GM21737 (cell line): ENCODE measurements around the gene PLA2G6.
"Not testable (repeated sequence)": the region's sequence is repeated elsewhere in the genome, so short reads cannot be mapped to it uniquely, and the experiment has no call there.

Experiments
- ATAC-seq: cut with Tn5 transposase; IDR thresholded peaks from one replicate; pipeline ENCODE4 v1.9.1; 2021; ENCODE audit warnings: mild to moderate bottlenecking, moderate library complexity; ENCODE audit not compliant: unreplicated experiment

The PLA2G6 gene

DNA sequence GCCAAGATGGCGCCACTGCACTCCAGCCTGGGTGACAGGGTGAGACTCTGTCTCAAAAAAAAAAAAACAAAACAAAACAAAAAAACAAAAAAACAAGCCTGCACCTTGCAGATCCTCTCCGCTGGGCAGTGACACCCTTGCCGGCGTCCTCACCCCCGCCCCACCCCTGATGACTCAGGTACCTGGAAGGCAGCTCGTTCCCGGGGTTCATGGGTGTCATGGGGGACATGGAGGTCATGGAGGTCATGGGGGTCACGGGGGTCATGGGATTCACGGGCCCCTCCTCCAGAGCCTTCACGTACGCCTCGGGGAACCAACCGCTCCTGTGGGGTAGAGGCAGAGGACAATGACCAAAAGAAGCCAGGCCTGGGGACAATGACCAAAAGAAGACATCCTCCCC lies 94.7 kb downstream of the PLA2G6 start:
- no peak for ATAC-seq

DNA sequence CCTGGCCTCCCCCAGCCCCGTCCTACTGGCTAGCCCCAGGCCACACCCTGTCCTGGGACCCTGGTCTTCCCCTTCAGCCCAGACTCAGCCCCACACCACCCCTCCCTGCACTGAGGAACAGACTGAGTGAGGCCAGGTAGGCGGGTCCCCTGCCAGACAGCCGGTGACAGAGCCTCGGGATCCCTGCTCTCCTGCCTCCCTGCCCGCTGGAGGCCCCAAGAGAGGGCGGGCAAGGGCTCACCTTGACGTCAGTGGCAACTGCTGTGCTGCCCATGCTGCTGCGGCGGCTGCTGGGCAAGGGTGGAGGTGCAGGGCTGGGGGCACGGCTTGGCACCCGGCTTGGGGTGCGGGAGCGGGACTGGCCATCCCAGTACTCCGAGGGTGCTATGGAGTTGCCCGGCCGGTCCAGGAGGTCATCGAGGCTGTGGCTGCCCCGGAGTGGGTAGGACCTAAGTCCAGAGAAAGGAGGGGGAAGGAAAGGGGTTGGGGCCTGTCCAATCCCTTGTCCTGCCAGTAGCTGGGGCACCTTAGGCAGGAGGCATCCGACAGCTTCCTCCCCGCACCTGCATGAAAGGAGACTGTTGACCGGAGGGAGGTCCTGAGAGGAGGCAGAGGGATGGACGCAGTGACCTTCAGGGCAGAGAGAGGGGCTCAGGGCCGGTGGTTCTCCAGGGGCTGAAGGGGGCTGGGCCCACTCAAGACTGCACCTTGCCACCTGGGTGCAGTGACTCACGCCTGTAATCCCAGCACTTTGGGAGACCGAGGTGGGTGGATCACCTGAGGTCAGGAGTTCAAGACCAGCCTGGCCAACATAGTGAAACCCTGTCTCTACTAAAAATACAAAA lies 95.4 kb downstream of the PLA2G6 start:
- no peak for ATAC-seq

DNA sequence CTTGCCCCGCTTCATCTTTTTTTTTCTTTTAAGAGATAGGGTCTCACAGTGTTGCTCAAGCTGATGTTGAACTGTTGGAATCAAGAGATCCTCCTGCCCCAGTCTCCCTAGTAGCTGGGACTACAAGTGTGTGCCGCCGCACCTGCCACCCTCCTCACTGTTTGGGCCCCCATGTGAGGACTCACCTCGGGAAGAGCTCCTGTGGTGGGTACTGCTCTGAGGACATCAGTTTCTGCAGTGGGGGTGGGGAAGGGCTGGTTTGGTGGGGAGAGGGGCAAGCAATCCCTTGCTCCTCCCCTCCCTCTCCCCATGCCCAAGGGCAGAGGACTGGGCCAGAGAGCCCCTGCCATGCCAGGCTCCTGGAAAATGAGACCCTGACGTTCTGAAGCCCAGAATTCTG lies 96.1 kb downstream of the PLA2G6 start:
- no peak for ATAC-seq

DNA sequence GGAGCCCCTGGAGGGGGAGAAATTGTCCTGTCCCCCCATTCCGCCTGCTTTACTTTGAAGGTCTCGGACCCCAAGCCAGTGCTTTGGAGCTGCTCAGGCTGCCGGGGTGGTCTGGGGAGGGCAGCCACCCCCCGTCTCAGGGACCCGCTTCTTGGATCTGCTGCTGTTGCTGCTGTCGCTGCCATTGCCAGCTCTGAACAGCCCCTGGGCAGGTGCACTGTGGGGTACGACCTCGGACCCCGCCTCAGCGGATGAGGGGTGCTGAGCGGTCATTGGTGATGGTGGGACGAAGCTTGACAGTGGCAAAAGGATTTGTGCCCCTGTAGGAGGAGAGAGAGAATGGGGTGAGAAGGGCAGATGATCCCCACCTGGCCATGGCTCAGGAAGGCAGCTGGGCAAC lies 96.6 kb downstream of the PLA2G6 start:
- ATAC-seq = no peak

DNA sequence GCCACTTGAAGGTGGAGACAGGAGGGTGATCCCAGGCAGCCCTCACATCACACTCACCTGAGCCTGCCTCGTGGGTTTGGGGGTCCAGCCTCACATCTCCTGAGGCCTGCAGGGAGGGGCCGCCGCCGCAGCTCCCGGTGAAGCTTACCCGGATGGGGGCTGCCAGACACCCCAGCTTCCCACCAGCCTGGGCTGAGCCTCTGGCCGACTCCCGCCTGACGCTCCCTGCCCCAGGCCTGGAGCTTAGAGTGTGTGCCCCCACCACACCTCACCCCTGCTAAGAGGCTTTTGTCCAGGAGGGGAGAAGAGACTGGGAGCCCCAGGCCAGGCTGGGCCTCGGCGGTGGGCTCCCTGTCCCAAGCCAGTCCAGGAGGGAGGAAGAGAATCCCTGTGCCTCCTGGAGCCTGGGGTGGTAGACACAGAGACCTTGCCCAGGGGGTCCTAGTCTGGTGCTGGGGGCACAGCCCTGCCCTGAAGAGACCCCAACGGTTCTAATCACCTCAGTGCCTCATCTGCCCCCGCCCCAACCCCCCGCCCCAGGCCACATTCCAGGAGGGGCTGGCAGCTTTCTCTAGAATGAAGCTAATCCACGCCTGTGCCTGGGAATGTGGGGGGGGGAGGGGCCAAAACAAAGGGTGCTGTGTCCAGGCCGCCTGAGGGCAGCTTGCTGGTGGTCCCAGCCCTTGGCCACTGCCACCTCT lies 97.5 kb downstream of the PLA2G6 start, which contains the start of gene SLC16A8:
SLC16A8 (minus strand) TSS at position 254 of the 701 bp plus-strand sequence. CDS start 1,311 bp downstream, outside the sequence.
- no peak for ATAC-seq

DNA sequence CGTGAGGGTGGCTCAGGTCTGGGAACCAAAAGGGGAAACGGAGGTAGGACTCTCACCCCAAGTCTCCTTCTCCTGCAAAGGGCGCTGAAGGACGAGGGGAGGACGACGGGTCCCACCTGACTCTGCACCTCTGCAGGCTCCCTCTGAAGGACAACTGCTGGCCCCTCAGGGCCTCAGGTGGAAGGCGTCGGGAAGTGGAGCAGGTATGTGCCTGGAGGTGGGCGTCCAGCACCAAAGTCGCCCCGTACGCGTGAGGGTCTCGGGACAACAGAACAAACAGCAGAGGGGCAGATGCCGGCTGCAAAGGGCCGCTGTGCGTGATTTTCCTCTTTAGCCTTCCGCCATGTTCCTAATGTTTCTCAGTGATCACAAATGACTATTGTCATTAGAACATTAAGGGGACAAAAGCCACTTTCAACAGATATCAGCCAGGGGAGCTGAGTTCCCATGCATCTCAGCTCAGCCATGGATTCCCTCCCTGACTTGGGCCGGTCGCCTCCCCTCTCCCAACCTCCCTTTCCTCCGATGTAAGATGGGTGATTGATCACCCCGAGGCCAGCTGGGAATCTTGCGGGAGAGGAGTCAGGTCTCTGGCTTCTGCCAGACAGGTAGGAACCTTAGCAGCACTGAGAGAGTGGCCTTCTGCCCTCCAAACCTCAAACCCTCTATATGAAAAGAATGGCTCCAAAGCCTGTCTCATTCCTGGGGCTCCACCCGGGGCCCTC lies 98.5 kb downstream of the PLA2G6 start:
- ATAC-seq = no peak

DNA sequence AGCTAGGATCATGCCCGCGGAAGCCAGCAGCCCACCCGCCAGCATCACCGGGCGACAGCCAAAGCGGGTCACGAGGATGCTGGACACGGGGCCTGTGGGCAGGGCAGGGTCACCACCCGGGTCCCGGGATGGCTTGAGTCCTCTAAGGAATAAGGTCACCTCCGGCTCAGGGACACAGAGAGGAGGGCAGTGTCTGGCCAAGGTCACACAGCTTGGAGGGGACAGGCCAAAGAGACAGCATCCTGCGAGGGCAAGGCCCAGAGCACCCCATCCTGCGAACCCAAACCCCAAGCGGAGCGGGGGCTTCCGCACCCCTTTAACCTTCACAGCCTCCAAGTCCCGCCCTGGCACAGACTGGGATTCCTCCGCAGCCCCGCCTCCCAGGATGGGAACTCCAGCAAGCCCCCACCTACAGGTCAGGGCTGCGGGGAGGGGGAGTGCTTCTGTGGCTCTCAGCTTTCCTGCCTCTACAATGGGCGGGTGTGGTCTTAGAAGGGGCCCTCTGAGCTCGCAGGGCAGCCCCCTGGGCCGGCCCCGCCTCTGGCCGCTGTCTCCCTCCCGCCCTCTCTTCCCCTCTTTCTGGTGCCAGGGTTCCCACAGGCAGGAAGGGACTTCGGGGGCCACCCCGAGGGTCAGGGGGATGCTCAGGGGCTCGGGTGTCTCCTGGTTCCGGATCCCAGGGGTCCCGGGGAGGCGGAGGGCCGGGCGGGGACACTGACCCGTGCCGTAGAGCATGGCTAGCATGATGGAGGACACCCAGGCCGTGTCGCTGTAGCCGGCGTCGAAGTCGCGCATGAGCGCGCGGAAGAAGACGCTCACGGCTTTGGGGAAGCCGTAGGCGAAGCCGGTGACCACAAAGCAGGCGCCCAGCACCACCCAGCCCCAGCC lies 99.4 kb downstream of the PLA2G6 start:
- ATAC-seq = no peak

DNA sequence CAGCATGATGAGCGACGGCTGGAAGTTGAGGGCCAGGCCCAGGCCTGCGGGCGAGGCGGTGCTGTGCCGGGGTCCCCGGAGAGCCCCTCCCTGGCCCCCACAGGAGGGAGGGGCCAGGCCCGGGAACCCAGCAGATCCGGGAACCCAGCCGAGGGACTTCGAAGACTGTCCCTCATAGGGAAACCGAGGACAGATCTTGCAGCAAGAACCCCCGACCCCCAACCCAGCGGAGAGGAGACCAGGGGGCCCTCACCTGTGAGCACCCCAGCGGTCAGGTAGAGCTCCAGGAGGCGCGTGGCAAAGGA lies 100.0 kb downstream of the PLA2G6 start:
- no peak for ATAC-seq

DNA sequence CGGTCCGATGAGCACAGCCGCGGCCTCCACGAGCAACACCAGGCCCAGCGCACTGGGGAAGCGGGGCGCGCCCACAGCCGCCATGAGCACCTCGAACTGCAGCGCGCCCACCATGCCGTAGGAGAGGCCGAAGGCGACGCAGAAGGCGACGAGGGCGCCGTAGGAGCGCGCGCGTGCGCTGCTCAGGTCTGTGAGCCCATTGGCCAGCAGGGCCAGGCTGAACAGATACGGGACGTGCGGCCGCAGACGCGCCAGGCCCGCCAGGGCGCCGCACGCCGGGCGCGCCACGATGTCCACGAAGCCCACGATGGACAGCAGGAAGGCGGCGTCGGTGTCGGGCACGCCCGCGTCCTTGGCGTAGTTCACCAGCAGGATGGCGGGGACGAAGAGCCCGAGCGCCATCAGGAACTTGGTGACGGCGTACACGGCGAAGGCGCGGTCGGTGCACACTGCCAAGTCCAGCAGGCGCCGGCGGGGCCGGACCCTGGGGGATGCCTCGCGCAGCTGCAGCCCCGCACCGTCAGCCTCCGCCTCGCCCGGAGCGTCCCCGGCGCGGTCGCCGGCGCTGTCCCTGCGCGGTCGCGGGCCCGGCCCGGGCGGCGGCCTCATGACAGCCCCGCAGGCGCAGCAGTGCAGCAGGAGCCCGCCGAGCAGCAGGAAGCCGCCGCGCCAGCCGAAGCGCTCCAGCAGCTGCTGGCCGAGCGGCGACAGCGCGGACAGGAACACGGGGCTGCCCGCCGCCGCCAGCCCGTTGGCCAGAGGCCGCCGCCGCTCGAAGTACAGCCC lies 100.6 kb downstream of the PLA2G6 start:
- no peak for ATAC-seq

DNA sequence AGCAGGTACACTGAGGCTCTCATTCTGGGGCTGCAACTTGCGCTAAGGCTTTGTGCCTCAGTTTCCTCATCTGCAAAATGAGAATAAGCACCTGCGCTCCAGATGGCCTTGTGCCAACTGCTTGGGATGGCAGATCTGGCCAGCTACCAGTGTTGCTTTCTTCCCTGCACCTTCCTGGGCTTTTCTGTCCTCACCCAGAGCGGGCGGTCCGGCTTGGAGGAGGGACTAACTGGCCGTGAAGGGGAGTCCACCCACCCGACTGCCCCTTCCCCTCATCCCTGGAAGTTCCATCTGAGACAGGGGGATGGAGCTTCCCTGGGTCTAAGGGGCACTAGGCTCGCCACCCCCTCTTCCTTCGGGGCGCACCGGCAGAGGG lies 101.2 kb downstream of the PLA2G6 start:
- ATAC-seq = no peak

DNA sequence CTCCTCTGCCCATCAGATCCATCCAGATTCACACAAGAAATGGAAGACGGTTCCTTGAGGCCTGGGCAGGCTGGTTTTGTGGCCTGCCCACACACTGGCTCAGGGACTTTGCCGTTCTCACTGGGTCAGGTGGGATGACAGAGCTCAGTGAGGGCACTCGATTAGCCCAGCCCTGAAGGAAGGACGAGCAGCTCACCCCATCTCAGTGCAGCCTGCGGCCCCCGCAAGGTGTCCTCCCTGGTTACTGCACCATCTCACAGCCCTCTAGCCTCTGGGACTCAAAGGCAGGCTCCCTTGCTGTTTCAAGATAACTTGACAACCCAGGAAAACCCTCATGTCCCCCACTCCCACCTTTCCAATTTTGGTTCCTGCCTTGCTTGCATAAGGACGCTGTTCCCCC lies 101.8 kb downstream of the PLA2G6 start:
- no peak for ATAC-seq

DNA sequence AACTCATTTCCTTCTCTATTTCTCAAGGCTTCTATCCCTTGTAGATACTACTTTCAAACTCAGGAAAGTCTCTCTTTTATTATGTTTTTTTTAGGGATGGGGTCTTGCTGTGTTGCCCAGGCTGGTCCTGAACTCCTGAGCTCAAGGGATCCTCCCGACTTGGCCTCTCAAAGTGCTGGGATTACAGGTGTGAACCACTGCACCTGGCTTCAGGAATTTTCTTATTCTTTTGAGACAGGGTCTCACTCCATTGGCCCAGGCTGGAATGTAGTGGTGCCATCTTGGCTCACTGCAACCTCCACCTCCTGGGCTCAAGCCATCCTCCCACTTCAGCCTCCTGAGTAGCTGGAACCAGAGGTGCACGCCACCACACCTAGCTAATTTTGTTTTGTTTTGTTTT lies 102.4 kb downstream of the PLA2G6 start:
- ATAC-seq = not testable (repeated sequence)

DNA sequence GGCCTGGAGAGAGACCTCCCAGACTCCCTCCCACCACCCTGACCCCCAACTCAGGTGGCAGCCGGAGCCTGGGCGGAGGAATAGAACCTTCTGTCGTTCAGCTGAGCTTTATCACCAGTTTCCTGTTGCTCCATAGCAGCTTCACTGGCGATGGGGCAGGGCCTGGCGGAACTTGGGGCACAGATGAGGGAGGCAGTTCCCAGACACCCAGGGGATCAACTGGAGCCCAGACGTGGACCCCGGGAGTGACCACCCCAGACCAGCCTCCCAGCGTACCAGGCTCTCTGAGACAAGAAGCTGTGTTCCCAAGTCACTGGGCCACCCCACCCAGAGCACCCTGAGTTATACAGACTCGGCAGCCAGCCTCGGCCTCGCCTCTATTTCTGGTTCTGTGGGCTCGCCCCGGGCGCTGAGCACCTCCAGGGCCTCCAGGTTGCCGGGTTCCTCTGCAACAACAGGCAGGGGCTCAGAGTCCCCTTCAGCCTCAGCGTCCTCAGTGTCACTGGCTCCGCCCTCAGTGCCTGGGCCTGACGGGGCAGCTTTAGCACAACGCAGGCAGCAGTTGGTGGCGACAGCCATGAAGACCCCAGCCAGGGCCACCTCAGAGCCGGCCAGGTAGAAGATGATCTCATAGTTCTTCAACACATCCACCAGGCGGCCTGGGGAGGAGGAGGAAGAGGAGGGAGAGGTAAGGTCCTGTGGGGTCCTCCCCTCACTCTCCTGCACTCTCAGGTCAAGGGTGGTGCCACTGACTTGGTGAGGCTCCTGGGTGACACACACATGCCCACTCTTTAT lies 103.4 kb downstream of the PLA2G6 start:
- no peak for ATAC-seq

DNA sequence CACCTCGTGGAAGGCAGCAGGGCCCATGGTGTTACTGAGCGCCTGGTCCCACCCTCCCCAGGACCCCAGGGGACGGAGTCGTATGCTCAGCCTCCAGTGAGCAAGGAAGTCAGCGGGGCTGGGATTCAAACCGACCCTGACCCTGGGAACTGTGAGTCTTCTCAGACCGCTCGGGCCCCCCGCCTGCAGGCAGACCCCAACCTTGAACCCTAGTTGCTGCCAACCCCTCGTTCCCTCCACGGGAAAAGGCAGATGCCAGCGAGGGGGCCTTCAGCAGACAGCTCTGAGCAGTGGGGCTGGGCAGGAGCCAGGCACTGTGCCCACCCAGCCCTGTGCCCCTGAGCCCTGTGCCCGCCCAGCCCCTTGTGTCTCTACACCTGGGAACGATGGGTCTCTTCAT lies 104.0 kb downstream of the PLA2G6 start:
- ATAC-seq = no peak

DNA sequence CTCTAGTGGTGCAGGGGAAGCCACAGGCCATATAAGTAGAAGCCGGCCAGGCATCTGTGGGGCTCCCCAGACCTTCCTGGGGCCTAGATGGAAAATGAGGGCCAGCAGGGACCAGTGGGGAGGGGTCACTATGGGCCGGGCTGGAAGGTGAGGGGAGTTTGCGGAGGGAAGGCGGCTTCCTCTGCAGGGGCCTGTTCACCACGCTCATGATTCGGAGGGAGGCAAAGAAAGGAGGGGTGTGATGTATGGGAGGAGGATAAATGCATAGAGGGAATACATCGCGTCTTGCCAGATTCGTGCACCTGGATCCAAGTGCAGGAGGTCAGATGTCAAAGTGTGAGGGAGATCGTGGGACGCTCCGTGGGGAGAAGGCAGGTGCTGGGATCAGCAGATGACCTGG lies 104.5 kb downstream of the PLA2G6 start:
- ATAC-seq = no peak

DNA sequence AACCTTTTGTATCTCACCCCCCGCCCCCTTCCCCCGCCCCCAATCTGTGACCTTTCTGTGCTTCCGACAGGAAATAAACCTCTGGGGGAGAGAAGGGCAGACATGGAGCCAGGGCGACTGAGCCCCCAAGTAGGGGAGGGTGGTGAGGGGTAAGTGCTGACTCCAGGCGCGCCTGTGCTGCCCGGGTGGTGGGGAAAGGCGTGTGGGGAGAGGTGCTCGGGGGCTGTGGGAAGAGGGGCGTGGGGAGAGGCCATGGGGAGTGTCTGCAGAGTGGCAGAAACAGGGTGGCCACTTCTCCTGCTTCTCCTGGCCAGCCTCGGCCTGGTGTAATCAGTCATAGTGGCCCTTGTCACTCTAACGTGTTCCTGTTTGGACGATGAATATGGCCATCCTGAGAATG lies 105.7 kb downstream of the PLA2G6 start:
- ATAC-seq = no peak

DNA sequence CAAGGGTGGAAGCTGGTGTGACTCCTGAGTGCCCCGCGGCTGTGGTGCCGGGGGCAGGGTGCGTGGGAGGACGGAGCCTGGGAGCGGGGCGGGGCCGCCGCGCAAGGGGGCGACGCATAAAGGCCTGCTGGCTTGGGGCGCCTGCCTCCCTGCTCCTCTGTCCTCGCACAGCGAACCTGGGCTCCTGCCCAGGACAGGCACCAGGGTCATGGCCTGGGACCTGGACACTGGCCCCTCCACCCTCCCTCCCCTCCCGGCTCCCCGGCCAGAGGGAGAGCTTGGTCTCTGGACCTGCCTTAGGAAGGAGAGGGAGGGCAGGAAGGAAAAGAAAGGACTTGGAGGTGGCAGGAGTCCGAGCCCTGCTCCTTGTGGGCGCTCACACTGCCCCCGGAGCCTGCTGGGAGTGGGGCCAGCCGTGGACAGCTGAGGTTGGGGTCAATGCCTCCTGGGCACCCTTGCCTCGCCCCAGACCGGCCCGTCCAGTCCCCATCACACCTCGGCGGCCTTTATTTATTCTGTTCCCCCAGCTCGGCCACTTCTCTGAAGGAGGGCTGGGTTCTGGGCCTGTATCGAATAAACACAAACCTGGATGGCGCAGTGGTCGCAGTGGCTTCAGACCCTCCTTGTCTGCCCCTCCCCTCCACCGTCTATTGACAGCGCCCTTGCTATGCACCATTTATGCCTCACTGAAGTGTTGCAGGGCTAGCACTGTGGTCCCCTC lies 106.4 kb downstream of the PLA2G6 start:
- ATAC-seq = no peak

DNA sequence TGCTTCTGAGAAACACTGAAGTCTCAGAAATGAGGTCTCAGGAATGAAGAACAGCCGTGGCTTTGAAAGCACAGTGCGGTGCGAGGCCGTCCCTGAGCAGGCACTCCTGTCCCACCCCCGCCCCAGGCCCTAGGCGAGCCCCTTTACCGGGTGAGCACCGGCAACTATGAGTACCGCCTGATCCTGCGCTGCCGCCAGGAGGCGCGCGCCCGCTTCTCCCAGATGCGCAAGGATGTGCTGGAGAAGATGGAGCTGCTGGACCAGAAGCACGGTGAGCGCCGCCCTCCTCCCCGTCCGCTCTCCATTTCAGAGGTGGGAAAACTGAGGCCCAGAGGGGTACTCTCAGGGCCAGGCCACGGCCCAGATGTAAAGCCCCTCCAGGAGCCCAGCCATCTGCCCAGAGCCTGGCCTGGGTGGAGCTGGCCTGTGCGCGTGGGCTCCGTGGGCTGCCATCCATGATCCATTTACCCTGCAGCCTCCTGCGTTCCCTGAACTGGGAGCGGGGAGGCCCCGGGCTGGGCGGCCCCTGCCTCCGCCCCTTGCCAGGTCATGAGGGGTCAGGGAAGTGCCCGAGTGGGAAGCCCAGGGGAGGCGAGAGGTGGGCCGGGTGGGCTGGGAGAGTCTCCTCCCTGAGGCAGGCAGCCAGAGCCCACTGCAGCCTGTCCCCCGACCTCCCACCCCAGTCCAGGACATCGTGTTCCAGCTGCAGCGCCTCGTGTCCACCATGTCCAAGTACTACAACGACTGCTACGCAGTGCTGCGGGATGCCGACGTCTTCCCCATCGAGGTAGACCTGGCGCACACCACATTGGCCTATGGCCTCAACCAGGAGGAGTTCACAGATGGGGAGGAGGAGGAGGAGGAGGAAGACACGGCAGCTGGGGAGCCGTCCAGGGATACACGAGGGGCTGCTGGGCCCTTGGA lies 107.2 kb downstream of the PLA2G6 start:
- no peak for ATAC-seq
